ENCODE data around the gene TAB2. TPM values are rescaled to one million over a fixed set of nuclear protein-coding genes. Genes with fewer than 3 reads are reported as not detected.

TAB2 gene
- total and polyA plus RNA-seq, 4 experiments from 2014 or later, result 27.0 to 116 (median 68.4) TPM

DNA sequence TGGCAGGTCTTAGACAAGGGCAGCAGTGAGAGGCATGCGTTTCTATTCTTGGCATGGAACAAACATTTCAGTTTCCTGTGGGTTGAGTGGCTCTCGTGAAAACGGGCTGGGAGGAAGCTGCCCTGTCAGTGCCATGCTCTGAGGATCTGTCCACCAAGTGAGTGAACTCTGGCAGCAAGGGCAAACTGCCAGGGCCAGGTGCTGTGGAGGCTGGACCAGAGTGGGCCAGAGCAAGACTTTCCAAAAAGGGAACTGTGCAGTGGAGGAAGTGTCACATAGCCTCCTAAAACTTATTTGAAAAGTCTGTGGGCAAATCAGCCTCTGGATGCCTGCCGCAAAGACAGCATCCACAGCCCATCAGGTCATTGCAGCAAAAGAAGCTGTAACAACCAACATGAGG lies 44.2 kb upstream of the TAB2 start:
- Histone ChIP-seq H3K27ac (ENCODE audit: low read depth, low read length) (no peak overlapping the region), H3K36me3 (ENCODE audit: insufficient read depth, low read length) (no peaks in the 10 kb centered on the region), H3K4me3 (ENCODE audit: low read length in 2 of 2) (no peak overlapping the region), H3K9me3 (ENCODE audit: control insufficient read depth in 1 of 2, low read length in 2 of 2) (no peaks in the 10 kb centered on the region), H3K4me1 (ENCODE audit: insufficient read depth, low read length) (peaks cover 24% of the 10 kb centered on the region), H3K27me3 (ENCODE audit: insufficient read depth, low read length) (no peaks in the 10 kb centered on the region)
- Mint-ChIP-seq H3K4me1 (peaks cover 21 to 40% (median 29%) of the 10 kb centered on the region in 4 donors), H3K27me3 (no peaks in the 10 kb centered on the region), H3K27ac (peak overlapping the region in 3 of 7 donors; percentile 32 to 63 (median 44)), H3K36me3 (peaks cover 0 to 1% of the 10 kb centered on the region in 2 donors), H3K9me3 (peaks cover 0 to 3% (median 0%) of the 10 kb centered on the region in 8 donors), H3K4me3 (peak overlapping the region in 5 of 8 donors; percentile 7 to 64 (median 27))
- no peak for DNase-seq
- intact Hi-C loops (cut with micrococcal nuclease), result no loop called here
- CTCF ChIA-PET (ENCODE audit: partially characterized antibody), result no interaction called here
- POLR2A ChIA-PET (ENCODE audit: partially characterized antibody), result no interaction called here

DNA sequence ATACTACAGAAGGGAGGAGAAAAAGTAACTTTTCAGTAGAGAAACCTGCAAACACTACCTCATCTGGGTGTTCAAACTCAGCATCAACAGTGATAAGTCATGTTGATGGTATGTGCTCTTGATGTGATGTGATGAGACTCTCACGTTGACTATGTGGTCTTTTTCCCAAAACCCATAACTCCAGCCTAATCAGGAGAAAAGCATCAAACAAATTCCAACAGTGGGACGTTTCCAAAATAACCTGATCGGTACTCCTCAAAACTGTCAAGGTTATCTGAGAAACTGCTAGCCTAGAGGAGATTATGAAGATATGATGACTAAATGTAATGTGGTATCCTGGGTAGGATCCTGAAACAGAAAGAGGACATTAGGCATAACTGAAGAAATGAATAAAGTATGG lies 41.9 kb upstream of the TAB2 start:
- DNase-seq, result no peak
- Histone ChIP-seq H3K36me3 (ENCODE audit: insufficient read depth, low read length) (no peaks in the 10 kb centered on the region), H3K4me1 (ENCODE audit: insufficient read depth, low read length) (peaks cover 24% of the 10 kb centered on the region), H3K27ac (ENCODE audit: low read depth, low read length) (no peak overlapping the region), H3K9me3 (ENCODE audit: control insufficient read depth in 1 of 2, low read length in 2 of 2) (no peaks in the 10 kb centered on the region), H3K27me3 (ENCODE audit: insufficient read depth, low read length) (no peaks in the 10 kb centered on the region), H3K4me3 (ENCODE audit: low read length in 2 of 2) (no peak overlapping the region)
- Mint-ChIP-seq H3K27ac (no peak overlapping the region), H3K4me1 (peaks cover 21 to 58% (median 31%) of the 10 kb centered on the region in 4 donors), H3K9me3 (peaks cover 0 to 6% (median under 1%) of the 10 kb centered on the region in 8 donors), H3K4me3 (no peak overlapping the region), H3K36me3 (peaks cover 0 to 1% of the 10 kb centered on the region in 2 donors), H3K27me3 (peaks cover 0 to 2% of the 10 kb centered on the region in 2 donors)
- CTCF ChIA-PET (ENCODE audit: partially characterized antibody), result interaction anchor here (0.7 kb wide), 1 partner anchor 24 kb away, joined by 4 read pairs; no protein-coding TSS in a partner anchor
- POLR2A ChIA-PET (ENCODE audit: partially characterized antibody), result no interaction called here
- intact Hi-C loops (cut with micrococcal nuclease), result no loop called here

DNA sequence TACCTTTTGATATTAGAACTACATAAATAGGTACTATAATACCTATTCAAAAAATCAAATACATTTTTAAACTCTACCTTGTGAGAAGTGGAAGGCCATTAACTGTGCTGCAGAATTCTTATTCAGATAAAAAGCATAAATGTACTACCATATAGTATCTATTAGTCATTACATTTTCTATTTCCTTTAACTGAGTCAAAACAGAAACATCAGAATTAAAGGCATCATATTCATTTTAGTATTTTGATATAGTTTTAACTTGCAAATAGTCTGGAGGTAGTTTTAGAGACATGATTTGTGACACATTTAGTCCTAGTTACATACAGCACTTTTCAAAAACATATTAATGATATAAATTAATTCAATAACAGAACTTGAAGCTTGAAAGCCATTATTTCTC lies 39.9 kb upstream of the TAB2 start:
- peaks cover 9% of the 10 kb centered on the region for H3K4me1 ChIP-seq (ENCODE audit: insufficient read depth, low read length)
- H3K27me3 ChIP-seq (ENCODE audit: insufficient read depth, low read length), result no peaks in the 10 kb centered on the region
- H3K4me3 ChIP-seq (ENCODE audit: low read length in 2 of 2), result no peak overlapping the region
- no peaks in the 10 kb centered on the region for H3K36me3 ChIP-seq (ENCODE audit: insufficient read depth, low read length)
- peaks cover 7 to 38% (median 16%) of the 10 kb centered on the region in 4 donors for H3K4me1 Mint-ChIP-seq
- no peak overlapping the region for H3K4me3 Mint-ChIP-seq
- intact Hi-C loops (cut with micrococcal nuclease), result no loop called here
- CTCF ChIA-PET (ENCODE audit: partially characterized antibody), result no interaction called here
- H3K9me3 Mint-ChIP-seq, result peaks cover 0 to 6% (median 0%) of the 10 kb centered on the region in 8 donors
- H3K9me3 ChIP-seq (ENCODE audit: control insufficient read depth in 1 of 2, low read length in 2 of 2), result no peaks in the 10 kb centered on the region
- POLR2A ChIA-PET (ENCODE audit: partially characterized antibody), result no interaction called here
- H3K27ac ChIP-seq (ENCODE audit: low read depth, low read length), result no peak overlapping the region
- H3K27me3 Mint-ChIP-seq, result peaks cover 0 to 2% of the 10 kb centered on the region in 2 donors
- no peaks in the 10 kb centered on the region for H3K36me3 Mint-ChIP-seq
- DNase-seq, result no peak
- no peak overlapping the region for H3K27ac Mint-ChIP-seq

DNA sequence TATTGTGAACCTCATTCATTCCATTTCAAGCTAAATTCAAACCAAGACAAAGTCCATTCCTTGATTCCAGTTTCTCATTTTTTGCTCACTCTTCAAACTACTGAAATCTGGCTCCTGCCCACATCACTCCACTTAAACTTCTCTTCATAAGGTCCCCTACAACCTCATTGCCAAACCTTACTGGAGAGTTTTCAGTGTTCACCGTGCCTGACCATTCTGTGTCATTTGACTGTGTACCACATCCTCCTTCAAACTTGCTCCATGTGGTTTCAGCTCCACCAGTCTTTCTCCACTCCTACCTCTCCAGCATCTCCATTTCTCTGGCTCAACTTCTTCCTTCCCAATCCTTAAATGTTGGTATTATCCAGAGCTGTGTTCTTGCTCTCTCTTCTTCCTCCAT lies 38.5 kb upstream of the TAB2 start:
- CTCF ChIA-PET (ENCODE audit: partially characterized antibody), result interaction anchor here (1.8 kb wide), 1 partner anchor 9 kb away, joined by 5 read pairs; no protein-coding TSS in a partner anchor
- Mint-ChIP-seq H3K27ac (peak overlapping the region in 1 of 7 donors; percentile 4), H3K4me1 (peaks cover 2 to 24% (median 5%) of the 10 kb centered on the region in 4 donors), H3K9me3 (peaks cover 0 to 6% (median 0%) of the 10 kb centered on the region in 8 donors), H3K4me3 (no peak overlapping the region), H3K36me3 (no peaks in the 10 kb centered on the region), H3K27me3 (peaks cover 0 to 2% of the 10 kb centered on the region in 2 donors)
- intact Hi-C loops (cut with micrococcal nuclease), result no loop called here
- Histone ChIP-seq H3K36me3 (ENCODE audit: insufficient read depth, low read length) (no peaks in the 10 kb centered on the region), H3K4me1 (ENCODE audit: insufficient read depth, low read length) (no peaks in the 10 kb centered on the region), H3K27me3 (ENCODE audit: insufficient read depth, low read length) (no peaks in the 10 kb centered on the region), H3K9me3 (ENCODE audit: control insufficient read depth in 1 of 2, low read length in 2 of 2) (no peaks in the 10 kb centered on the region), H3K4me3 (ENCODE audit: low read length in 2 of 2) (no peak overlapping the region), H3K27ac (ENCODE audit: low read depth, low read length) (no peak overlapping the region)
- POLR2A ChIA-PET (ENCODE audit: partially characterized antibody), result interaction anchor here (0.9 kb wide), 1 partner anchor 11 kb away, joined by 3 read pairs; no protein-coding TSS in a partner anchor
- DNase-seq, result no peak

DNA sequence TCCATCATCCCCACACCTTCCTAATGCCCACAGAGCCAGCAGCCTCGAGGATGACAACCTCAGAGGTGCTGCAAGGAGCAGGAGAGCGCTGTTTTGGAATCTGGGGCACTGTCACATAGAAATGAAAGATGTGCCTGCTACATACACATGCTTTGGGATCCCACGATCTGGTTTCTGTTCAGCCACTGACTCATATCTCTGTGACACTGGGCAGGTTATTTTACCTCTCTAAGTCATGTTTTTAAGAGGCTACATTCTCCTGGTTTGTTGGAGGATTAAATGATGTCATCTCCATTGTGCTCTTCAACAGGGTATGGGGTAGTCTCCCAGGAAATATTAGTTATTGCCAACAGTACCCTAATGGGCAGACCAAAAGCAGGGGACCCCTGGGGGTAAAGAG lies 32.6 kb upstream of the TAB2 start:
- no peaks in the 10 kb centered on the region for H3K9me3 ChIP-seq (ENCODE audit: control insufficient read depth in 1 of 2, low read length in 2 of 2)
- Mint-ChIP-seq H3K27me3 (no peaks in the 10 kb centered on the region), H3K4me1 (peaks cover 0 to 11% (median 5%) of the 10 kb centered on the region in 4 donors), H3K9me3 (peaks cover 0 to 3% (median 0%) of the 10 kb centered on the region in 8 donors), H3K4me3 (no peak overlapping the region), H3K27ac (peak overlapping the region in 1 of 7 donors; percentile 68), H3K36me3 (no peaks in the 10 kb centered on the region)
- no peak overlapping the region for H3K4me3 ChIP-seq (ENCODE audit: low read length in 2 of 2)
- intact Hi-C loops (cut with micrococcal nuclease), result no loop called here
- H3K4me1 ChIP-seq (ENCODE audit: insufficient read depth, low read length), result no peaks in the 10 kb centered on the region
- DNase-seq, result no peak
- ChIA-PET POLR2A (ENCODE audit: partially characterized antibody) (no interaction called here), CTCF (ENCODE audit: partially characterized antibody) (no interaction called here)
- no peak overlapping the region for H3K27ac ChIP-seq (ENCODE audit: low read depth, low read length)
- no peaks in the 10 kb centered on the region for H3K27me3 ChIP-seq (ENCODE audit: insufficient read depth, low read length)
- no peaks in the 10 kb centered on the region for H3K36me3 ChIP-seq (ENCODE audit: insufficient read depth, low read length)

DNA sequence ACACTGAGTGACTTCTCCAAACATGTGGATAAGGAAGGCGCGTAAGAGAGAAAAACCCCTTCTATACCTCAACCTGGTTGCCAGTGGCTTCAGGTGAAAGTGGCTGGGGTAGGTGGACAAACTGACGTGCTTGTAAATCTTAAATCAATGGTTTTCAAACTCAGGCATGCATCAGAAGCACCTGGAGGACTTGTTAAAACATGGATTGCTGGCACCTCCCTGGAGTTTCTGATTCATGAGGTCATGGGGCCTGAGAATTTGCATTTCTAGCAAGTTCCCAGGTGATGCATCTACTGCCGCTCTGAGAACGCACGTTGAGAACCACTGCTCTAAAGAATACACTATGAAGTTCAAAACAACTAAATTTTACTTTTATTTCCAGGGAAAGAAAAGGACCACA lies 31.9 kb upstream of the TAB2 start:
- intact Hi-C loops (cut with micrococcal nuclease), result no loop called here
- Histone ChIP-seq H3K9me3 (ENCODE audit: control insufficient read depth in 1 of 2, low read length in 2 of 2) (no peaks in the 10 kb centered on the region), H3K27ac (ENCODE audit: low read depth, low read length) (no peak overlapping the region), H3K27me3 (ENCODE audit: insufficient read depth, low read length) (no peaks in the 10 kb centered on the region), H3K4me3 (ENCODE audit: low read length in 2 of 2) (no peak overlapping the region), H3K36me3 (ENCODE audit: insufficient read depth, low read length) (no peaks in the 10 kb centered on the region), H3K4me1 (ENCODE audit: insufficient read depth, low read length) (no peaks in the 10 kb centered on the region)
- no peaks in the 10 kb centered on the region for H3K36me3 Mint-ChIP-seq
- no peak overlapping the region for H3K4me3 Mint-ChIP-seq
- no peak for DNase-seq
- POLR2A ChIA-PET (ENCODE audit: partially characterized antibody), result no interaction called here
- no peaks in the 10 kb centered on the region for H3K27me3 Mint-ChIP-seq
- peaks cover 0 to 5% (median 2%) of the 10 kb centered on the region in 4 donors for H3K4me1 Mint-ChIP-seq
- CTCF ChIA-PET (ENCODE audit: partially characterized antibody), result no interaction called here
- H3K9me3 Mint-ChIP-seq, result no peaks in the 10 kb centered on the region
- H3K27ac Mint-ChIP-seq, result no peak overlapping the region

DNA sequence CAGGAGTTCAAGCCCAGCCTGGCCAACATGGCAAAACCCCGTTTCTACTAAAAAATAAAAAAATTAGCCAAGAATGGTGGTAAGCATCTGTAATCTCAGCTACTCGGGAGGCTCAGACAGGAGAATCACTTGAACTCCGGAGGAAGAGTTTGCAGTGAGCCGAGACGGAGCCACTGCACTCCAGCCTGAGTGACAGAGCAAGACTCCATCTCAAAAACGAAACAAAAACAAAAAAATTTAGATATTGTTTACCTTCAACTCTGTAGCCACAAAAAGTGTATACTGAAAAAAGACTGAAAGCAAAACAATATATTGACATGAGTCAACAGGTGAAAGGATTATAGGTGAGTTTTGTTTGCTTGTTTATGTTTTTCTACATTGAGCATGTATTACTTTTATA lies 30.6 kb upstream of the TAB2 start:
- H3K4me1 Mint-ChIP-seq, result peaks cover 0 to 5% (median 2%) of the 10 kb centered on the region in 4 donors
- no peaks in the 10 kb centered on the region for H3K27me3 Mint-ChIP-seq
- Histone ChIP-seq H3K4me1 (ENCODE audit: insufficient read depth, low read length) (no peaks in the 10 kb centered on the region), H3K27me3 (ENCODE audit: insufficient read depth, low read length) (no peaks in the 10 kb centered on the region), H3K9me3 (ENCODE audit: control insufficient read depth in 1 of 2, low read length in 2 of 2) (no peaks in the 10 kb centered on the region), H3K27ac (ENCODE audit: low read depth, low read length) (no peak overlapping the region), H3K36me3 (ENCODE audit: insufficient read depth, low read length) (no peaks in the 10 kb centered on the region), H3K4me3 (ENCODE audit: low read length in 2 of 2) (no peak overlapping the region)
- intact Hi-C loops (cut with micrococcal nuclease), result no loop called here
- no peak overlapping the region for H3K27ac Mint-ChIP-seq
- H3K9me3 Mint-ChIP-seq, result no peaks in the 10 kb centered on the region
- ChIA-PET POLR2A (ENCODE audit: partially characterized antibody) (no interaction called here), CTCF (ENCODE audit: partially characterized antibody) (no interaction called here)
- peak overlapping the region in 2 of 8 donors; percentile 25 to 31 for H3K4me3 Mint-ChIP-seq
- DNase-seq, result no peak
- no peaks in the 10 kb centered on the region for H3K36me3 Mint-ChIP-seq
